Keratinocyte (primary cell): ENCODE data around the gene NPAS3. TPM values are rescaled to one million over a fixed set of nuclear protein-coding genes. Genes with fewer than 3 reads are reported as not detected.

Experiments
- DNase-seq: peaks from one replicate; pipeline ENCODE4 v3.0.0-alpha.2; 2011; ENCODE audit warnings: low read depth, missing footprints, low spot score
- FAIRE-seq: peaks from 2 replicates; lab custom pipeline; 2011; peaks lifted over from hg19 to GRCh38; lab: Jason Lieb, UNC
- H2AFZ ChIP-seq: 2 replicates; pipeline ENCODE4 v1.6.0; 2012; ENCODE audit warnings: low read length, control low read depth, inconsistent platforms; ENCODE audit not compliant: control insufficient read depth
- H3K27ac ChIP-seq: 2 replicates; pipeline ENCODE4 v1.5.1; 2011; ENCODE audit warnings: low read length; ENCODE audit not compliant: control insufficient read depth, insufficient read depth
- H3K27me3 ChIP-seq: 3 replicates; pipeline ENCODE4 v1.6.0; 2011; ENCODE audit warnings: low read length; ENCODE audit not compliant: control insufficient read depth, insufficient read depth; ENCODE audit errors: extremely low read depth
- H3K36me3 ChIP-seq, 2 experiments: 2 replicates in 1 of 2; 3 replicates in 1 of 2; pipeline ENCODE4 v1.5.1; 2011; ENCODE audit warnings: low read length in 2 of 2, mild to moderate bottlenecking in 1 of 2; ENCODE audit not compliant: control insufficient read depth in 2 of 2, insufficient read depth in 2 of 2; ENCODE audit errors: extremely low read depth in 1 of 2
- H3K4me1 ChIP-seq: 3 replicates; pipeline ENCODE4 v1.5.1; 2011; ENCODE audit warnings: low read length; ENCODE audit not compliant: control insufficient read depth, insufficient read depth; ENCODE audit errors: extremely low read depth
- H3K4me2 ChIP-seq: 3 replicates; pipeline ENCODE4 v1.6.0; 2011; ENCODE audit warnings: low read depth, low read length; ENCODE audit not compliant: control insufficient read depth, insufficient read depth; ENCODE audit errors: extremely low read depth
- H3K4me3 ChIP-seq, 3 experiments: fragments of 200-600 bp in 1 of 3; sonication (generic) in 1 of 3; 2 replicates in 2 of 3; 3 replicates in 1 of 3; pipeline ENCODE4 v1.5.1; 2011 to 2016; ENCODE audit warnings: low read length in 3 of 3, mild to moderate bottlenecking in 3 of 3, control low read depth in 2 of 3, inconsistent platforms in 1 of 3, low read depth in 1 of 3, mixed read lengths in 1 of 3, mixed run types in 1 of 3, moderate library complexity in 1 of 3; ENCODE audit not compliant: control insufficient read depth in 2 of 3, insufficient read depth in 2 of 3; ENCODE audit errors: extremely low read depth in 1 of 3
- H3K79me2 ChIP-seq: 2 replicates; pipeline ENCODE4 v1.6.0; 2012; ENCODE audit warnings: low read length; ENCODE audit not compliant: control insufficient read depth, insufficient read depth
- H3K9ac ChIP-seq: 3 replicates; pipeline ENCODE4 v1.6.0; 2011; ENCODE audit warnings: low read length; ENCODE audit not compliant: control insufficient read depth, insufficient read depth; ENCODE audit errors: extremely low read depth
- H3K9me1 ChIP-seq: 3 replicates; pipeline ENCODE4 v1.6.0; 2011; ENCODE audit warnings: low read length; ENCODE audit not compliant: control insufficient read depth, insufficient read depth; ENCODE audit errors: extremely low read depth
- H3K9me3 ChIP-seq: 2 replicates; pipeline ENCODE4 v1.5.1; 2012; ENCODE audit warnings: low read depth, low read length; ENCODE audit not compliant: control insufficient read depth
- H4K20me1 ChIP-seq: 3 replicates; pipeline ENCODE4 v1.6.0; 2011; ENCODE audit warnings: low read length; ENCODE audit not compliant: control insufficient read depth, insufficient read depth; ENCODE audit errors: extremely low read depth
- EZH2 ChIP-seq: IDR thresholded peaks from one replicate; pipeline ENCODE4 v1.6.1; 2012; ENCODE audit warnings: inconsistent platforms, mild to moderate bottlenecking, low read length, moderate library complexity
- dilution Hi-C: fragments of 300-500 bp; cut with MboI; formaldehyde crosslinking; loops from one replicate; pipeline ENCODE4 v1.7.0; 2020; ENCODE audit warnings: low sequenced_read_pairs; ENCODE audit not compliant: extremely low pct_ligation_motif_present
- polyA plus RNA-seq, 5 experiments: library from polyadenylated mRNA; depleted of rRNA in 3 of 5; stranded (reverse) in 3 of 5; stranded (forward) in 1 of 5; unstranded in 1 of 5; fragments of >200 nt; gene quantifications; 1 replicate in 1 of 5; 2 replicates in 3 of 5; 3 replicates in 1 of 5; pipeline versions ENCODE4 v1.2.1 to v1.2.3, GENCODE V29; 2011 to 2012; ENCODE audit warnings: missing spikeins in 2 of 5, low read depth in 1 of 5, low replicate concordance in 1 of 5
- TF ChIP-seq, protein P1 (sequence below), 3 experiments: IDR thresholded peaks in 1 of 3; conservative IDR thresholded peaks in 1 of 3; optimal IDR thresholded peaks in 1 of 3; 2 replicates in 2 of 3; 3 replicates in 1 of 3; pipeline versions ENCODE3 to v1.5.1; 2011; ENCODE audit warnings: low read length in 3 of 3, mild to moderate bottlenecking in 3 of 3, moderate library complexity in 2 of 3, control low read depth in 1 of 3, inconsistent platforms in 1 of 3; ENCODE audit not compliant: insufficient read depth in 2 of 3; ENCODE audit errors: extremely low read depth in 1 of 3

The NPAS3 gene
- polyA plus RNA-seq, 1 donor (not counting 4 experiments of a cell fraction or from before 2014, with no cell fraction given): 0.07 TPM

DNA sequence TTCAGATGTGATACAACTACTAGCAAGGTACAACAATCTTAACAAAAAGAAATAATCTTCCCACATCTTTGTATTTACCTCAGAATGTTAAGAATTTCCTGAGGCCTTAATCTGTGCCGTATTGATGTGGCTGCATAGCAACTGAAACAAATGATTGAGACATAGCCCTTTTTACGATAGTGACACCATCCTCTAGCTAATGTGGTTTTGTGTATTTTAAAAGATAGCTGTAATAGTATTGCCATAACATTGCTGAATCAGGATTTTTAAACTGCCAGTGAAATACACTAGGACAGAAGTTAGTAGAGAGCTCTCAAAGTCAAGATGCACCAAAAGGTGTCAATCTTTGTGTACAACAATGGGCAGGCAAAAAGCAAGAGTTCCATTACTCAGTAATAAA is 11.9 kb downstream of the NPAS3 start:
- H3K4me3 ChIP-seq: no peak overlapping the region
- H3K9me3 ChIP-seq: no peaks in the 10 kb centered on the region
- H3K36me3 ChIP-seq: no peaks in the 10 kb centered on the region
- H3K79me2 ChIP-seq: no peaks in the 10 kb centered on the region
- no peaks in the 10 kb centered on the region for H4K20me1 ChIP-seq
- dilution Hi-C loops: no loop called here
- H3K9me1 ChIP-seq: no peaks in the 10 kb centered on the region
- no peak overlapping the region for H3K27ac ChIP-seq
- H2AFZ ChIP-seq: no peak overlapping the region
- no peak for TF ChIP-seq EZH2
- TF ChIP-seq, protein P1, sequence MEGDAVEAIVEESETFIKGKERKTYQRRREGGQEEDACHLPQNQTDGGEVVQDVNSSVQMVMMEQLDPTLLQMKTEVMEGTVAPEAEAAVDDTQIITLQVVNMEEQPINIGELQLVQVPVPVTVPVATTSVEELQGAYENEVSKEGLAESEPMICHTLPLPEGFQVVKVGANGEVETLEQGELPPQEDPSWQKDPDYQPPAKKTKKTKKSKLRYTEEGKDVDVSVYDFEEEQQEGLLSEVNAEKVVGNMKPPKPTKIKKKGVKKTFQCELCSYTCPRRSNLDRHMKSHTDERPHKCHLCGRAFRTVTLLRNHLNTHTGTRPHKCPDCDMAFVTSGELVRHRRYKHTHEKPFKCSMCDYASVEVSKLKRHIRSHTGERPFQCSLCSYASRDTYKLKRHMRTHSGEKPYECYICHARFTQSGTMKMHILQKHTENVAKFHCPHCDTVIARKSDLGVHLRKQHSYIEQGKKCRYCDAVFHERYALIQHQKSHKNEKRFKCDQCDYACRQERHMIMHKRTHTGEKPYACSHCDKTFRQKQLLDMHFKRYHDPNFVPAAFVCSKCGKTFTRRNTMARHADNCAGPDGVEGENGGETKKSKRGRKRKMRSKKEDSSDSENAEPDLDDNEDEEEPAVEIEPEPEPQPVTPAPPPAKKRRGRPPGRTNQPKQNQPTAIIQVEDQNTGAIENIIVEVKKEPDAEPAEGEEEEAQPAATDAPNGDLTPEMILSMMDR (optimal IDR thresholded peaks at IDR 0.05 in 1 of 3, IDR thresholded peaks at IDR 0.05 in 1 of 3, conservative IDR thresholded peaks at IDR 0.05 in 1 of 3; ENCODE audit: extremely low read depth in 1 of 3, insufficient read depth in 2 of 3, low read length in 3 of 3): no peak
- no peaks in the 10 kb centered on the region for H3K27me3 ChIP-seq
- no peak overlapping the region for H3K4me2 ChIP-seq
- FAIRE-seq: no peak
- H3K4me1 ChIP-seq: no peaks in the 10 kb centered on the region
- no peak overlapping the region for H3K9ac ChIP-seq
- DNase-seq: no peak

DNA sequence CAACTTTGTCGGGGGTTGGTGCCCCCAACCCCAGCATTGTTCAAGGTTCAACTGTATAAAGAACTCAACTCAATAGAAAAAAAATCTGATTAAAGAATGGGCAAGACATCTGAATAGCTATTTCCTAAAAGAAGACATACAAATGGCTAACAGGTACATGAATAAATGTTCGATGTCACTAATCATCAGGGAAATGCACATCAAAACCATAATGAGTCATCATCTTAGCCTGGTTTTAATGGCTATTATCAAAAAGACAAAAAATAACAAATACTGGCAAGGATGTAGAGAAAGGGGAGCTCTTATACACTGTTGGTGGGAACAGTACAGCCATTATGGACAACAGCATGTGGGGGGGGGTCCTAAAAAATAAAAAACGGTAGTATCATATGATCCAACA is 28.7 kb downstream of the NPAS3 start:
- Histone ChIP-seq H4K20me1 (no peaks in the 10 kb centered on the region), H2AFZ (no peak overlapping the region), H3K4me1 (no peaks in the 10 kb centered on the region), H3K27ac (no peak overlapping the region), H3K36me3 (no peaks in the 10 kb centered on the region), H3K27me3 (peaks cover 3% of the 10 kb centered on the region), H3K9me3 (no peaks in the 10 kb centered on the region), H3K79me2 (no peaks in the 10 kb centered on the region), H3K4me2 (no peak overlapping the region), H3K9me1 (no peaks in the 10 kb centered on the region), H3K9ac (no peak overlapping the region), H3K4me3 (no peak overlapping the region)
- no peak for DNase-seq
- no peak for FAIRE-seq
- no peak for TF ChIP-seq EZH2
- TF ChIP-seq, protein P1 (optimal IDR thresholded peaks at IDR 0.05 in 1 of 3, IDR thresholded peaks at IDR 0.05 in 1 of 3, conservative IDR thresholded peaks at IDR 0.05 in 1 of 3; ENCODE audit: extremely low read depth in 1 of 3, insufficient read depth in 2 of 3, low read length in 3 of 3): no peak
- dilution Hi-C loops: no loop called here
